HG02943 (cell line): ENCODE results near the gene DELE1.

Experiments used
- ATAC-seq: cut with Tn5 transposase; IDR thresholded peaks from one replicate; pipeline ENCODE4 v1.9.1; 2021; ENCODE audit warnings: mild to moderate bottlenecking, low read depth, moderate library complexity; ENCODE audit not compliant: unreplicated experiment

DELE1 gene

GRCh38 chr5:141986072-141986471 lies 62.4 kb downstream of the DELE1 start:
- no peak for ATAC-seq

- ATAC-seq, result no peak
Observed at GRCh38 chr5:141989720-141990119, 66.0 kb downstream of the DELE1 start.
